WTC11 (cell line): ENCODE results near the gene HES2. TPM values are rescaled to one million over a fixed set of nuclear protein-coding genes. Genes with fewer than 3 reads are reported as not detected.
"Not testable (repeated sequence)": the region's sequence is repeated elsewhere in the genome, so short reads cannot be mapped to it uniquely, and the experiment has no call there.

Source experiments
- ATAC-seq: fragments of 200-7000 bp; cut with Tn5 transposase; 2 replicates; pipeline ENCODE4 v1.10.0; 2021; ENCODE audit warnings: mild to moderate bottlenecking, moderate library complexity
- CTCF ChIA-PET: fragments of 300-600 bp; sonication (Branson Sonifier 250); formaldehyde crosslinking; loops from one replicate; lab custom pipeline; 2021; ENCODE audit warnings: antibody characterized with exemption; lab: Charles Lee
- POLR2A ChIA-PET: fragments of 350-600 bp; sonication (Branson Sonifier 250); formaldehyde crosslinking; loops from one replicate; lab custom pipeline; 2021; ENCODE audit warnings: antibody characterized with exemption; lab: Charles Lee
- DNase-seq: peaks from one replicate; pipeline ENCODE4 v3.0.0; 2021; ENCODE audit warnings: low spot score
- H3K27ac Mint-ChIP-seq: 2 replicates; pipeline ENCODE4 v1.8.0; 2021; ENCODE audit warnings: mixed read lengths
- H3K27me3 Mint-ChIP-seq: 2 replicates; pipeline ENCODE4 v1.8.0; 2021; ENCODE audit warnings: low read depth, mild to moderate bottlenecking, moderate library complexity, mixed read lengths
- H3K36me3 Mint-ChIP-seq: 2 replicates; pipeline ENCODE4 v1.8.0; 2021; ENCODE audit warnings: mixed read lengths
- H3K4me1 Mint-ChIP-seq: 2 replicates; pipeline ENCODE4 v1.8.0; 2022; ENCODE audit warnings: mixed read lengths
- H3K4me3 Mint-ChIP-seq: 2 replicates; pipeline ENCODE4 v1.8.0; 2021; ENCODE audit warnings: mild to moderate bottlenecking, moderate library complexity, mixed read lengths
- H3K9me3 Mint-ChIP-seq: 2 replicates; pipeline ENCODE4 v1.8.0; 2021; ENCODE audit warnings: mixed read lengths
- AFF4 ChIP-seq: sonication (generic); formaldehyde crosslinking; IDR thresholded peaks from 2 replicates; pipeline ENCODE4 v1.8.1; 2023; ENCODE audit warnings: mild to moderate bottlenecking, missing genetic modification reagents, borderline replicate concordance
- CREM ChIP-seq: sonication (generic); formaldehyde crosslinking; IDR thresholded peaks from 2 replicates; pipeline ENCODE4 v1.8.1; 2022; ENCODE audit warnings: mild to moderate bottlenecking, missing genetic modification reagents, moderate library complexity
- ELF4 ChIP-seq: sonication (generic); formaldehyde crosslinking; IDR thresholded peaks from 2 replicates; pipeline ENCODE4 v1.8.1; 2022; ENCODE audit warnings: low read depth, mild to moderate bottlenecking, moderate library complexity, missing genetic modification reagents
- FOXJ3 ChIP-seq: sonication (generic); formaldehyde crosslinking; IDR thresholded peaks from 2 replicates; pipeline ENCODE4 v1.9.0; 2021; ENCODE audit warnings: missing genetic modification reagents, mild to moderate bottlenecking, borderline replicate concordance
- KAT7 ChIP-seq: sonication (generic); formaldehyde crosslinking; IDR thresholded peaks from 2 replicates; pipeline ENCODE4 v1.8.1; 2023; ENCODE audit warnings: missing genetic modification reagents, mild to moderate bottlenecking, borderline replicate concordance
- TCF7 ChIP-seq: sonication (generic); formaldehyde crosslinking; IDR thresholded peaks from 2 replicates; pipeline ENCODE4 v1.8.0; 2022; ENCODE audit warnings: mild to moderate bottlenecking, low read depth, missing genetic modification reagents, moderate library complexity
- ZBTB43 ChIP-seq: sonication (generic); formaldehyde crosslinking; IDR thresholded peaks from 2 replicates; pipeline ENCODE4 v1.8.1; 2023; ENCODE audit warnings: mild to moderate bottlenecking, missing genetic modification reagents
- ZMAT4 ChIP-seq: fragments of 250-450 bp; sonication (Bioruptor Pico); IDR thresholded peaks from 2 replicates; pipeline ENCODE4 v1.9.0; 2021; ENCODE audit warnings: mild to moderate bottlenecking
- total RNA-seq: library from RNA; stranded (reverse); gene quantifications from 3 replicates; pipeline ENCODE4 v1.2.3, GENCODE V29; 2021
- TF ChIP-seq, protein P1 (sequence below): sonication (generic); formaldehyde crosslinking; IDR thresholded peaks from 2 replicates; pipeline ENCODE4 v1.8.0; 2022; ENCODE audit warnings: missing genetic modification reagents
- TF ChIP-seq, protein P2 (sequence below): sonication (generic); formaldehyde crosslinking; IDR thresholded peaks from 2 replicates; pipeline ENCODE4 v1.8.0; 2022; ENCODE audit warnings: mild to moderate bottlenecking, missing genetic modification reagents

Gene HES2
- total RNA-seq, 1 experiment from 2014 or later: 2.7 TPM

DNA sequence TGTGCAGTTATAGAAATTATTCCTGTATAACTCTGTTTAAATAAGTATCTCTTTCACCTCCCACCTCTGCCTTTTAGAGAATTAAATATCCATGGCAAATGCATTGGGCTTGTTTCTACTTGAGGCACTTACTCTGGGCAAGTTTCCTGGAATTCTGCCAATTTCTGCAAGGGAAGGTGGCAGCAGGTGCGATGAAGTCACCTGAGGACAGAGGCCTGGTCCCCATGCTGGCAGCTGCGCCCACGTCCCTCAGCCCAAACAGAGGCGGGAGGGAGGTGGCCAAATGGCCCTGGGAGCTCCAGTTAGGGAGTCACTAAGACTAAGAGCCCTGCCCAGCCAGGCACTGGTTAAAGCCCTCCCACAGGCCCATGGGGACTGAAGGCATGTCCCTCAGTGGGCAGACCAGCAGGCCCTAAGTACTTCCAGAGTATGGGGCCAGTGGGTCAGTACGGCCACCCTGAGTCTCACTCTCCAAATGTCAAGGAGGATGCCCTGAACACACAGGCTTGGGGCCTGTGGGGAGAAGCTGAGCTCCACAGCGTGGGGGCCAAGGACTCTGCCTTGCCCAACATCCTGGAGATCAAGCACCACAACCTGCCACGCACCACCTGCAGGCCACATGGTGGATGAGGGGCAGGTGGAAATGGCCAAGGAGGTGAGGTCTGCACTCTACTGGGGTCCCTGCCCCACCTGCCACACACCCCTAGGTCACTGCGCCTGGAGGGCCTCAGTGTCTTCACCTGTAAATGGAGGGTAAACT, 45.6 kb downstream of the HES2 start:
- ATAC-seq (no peak), DNase-seq (no peak)
- H3K27me3 Mint-ChIP-seq: no peaks in the 10 kb centered on the region
- H3K4me1 Mint-ChIP-seq: peaks cover 6% of the 10 kb centered on the region
- no peaks in the 10 kb centered on the region; the same call in 1 of the 2 replicates for H3K36me3 Mint-ChIP-seq
- no peaks in the 10 kb centered on the region for H3K9me3 Mint-ChIP-seq
- CTCF ChIA-PET: interaction anchor here (0.9 kb wide), 1 partner anchor 40 kb away, joined by 3 read pairs; no protein-coding TSS in a partner anchor
- TF ChIP-seq ELF4 (no peak), FOXJ3 (CRISPR knock-in tag) (no peak), ZBTB43 (CRISPR knock-in tag) (no peak), AFF4 (CRISPR knock-in tag) (no peak), ZMAT4 (no peak), TCF7 (CRISPR knock-in tag) (no peak), KAT7 (CRISPR knock-in tag) (no peak), CREM (no peak)
- TF ChIP-seq, protein P1, sequence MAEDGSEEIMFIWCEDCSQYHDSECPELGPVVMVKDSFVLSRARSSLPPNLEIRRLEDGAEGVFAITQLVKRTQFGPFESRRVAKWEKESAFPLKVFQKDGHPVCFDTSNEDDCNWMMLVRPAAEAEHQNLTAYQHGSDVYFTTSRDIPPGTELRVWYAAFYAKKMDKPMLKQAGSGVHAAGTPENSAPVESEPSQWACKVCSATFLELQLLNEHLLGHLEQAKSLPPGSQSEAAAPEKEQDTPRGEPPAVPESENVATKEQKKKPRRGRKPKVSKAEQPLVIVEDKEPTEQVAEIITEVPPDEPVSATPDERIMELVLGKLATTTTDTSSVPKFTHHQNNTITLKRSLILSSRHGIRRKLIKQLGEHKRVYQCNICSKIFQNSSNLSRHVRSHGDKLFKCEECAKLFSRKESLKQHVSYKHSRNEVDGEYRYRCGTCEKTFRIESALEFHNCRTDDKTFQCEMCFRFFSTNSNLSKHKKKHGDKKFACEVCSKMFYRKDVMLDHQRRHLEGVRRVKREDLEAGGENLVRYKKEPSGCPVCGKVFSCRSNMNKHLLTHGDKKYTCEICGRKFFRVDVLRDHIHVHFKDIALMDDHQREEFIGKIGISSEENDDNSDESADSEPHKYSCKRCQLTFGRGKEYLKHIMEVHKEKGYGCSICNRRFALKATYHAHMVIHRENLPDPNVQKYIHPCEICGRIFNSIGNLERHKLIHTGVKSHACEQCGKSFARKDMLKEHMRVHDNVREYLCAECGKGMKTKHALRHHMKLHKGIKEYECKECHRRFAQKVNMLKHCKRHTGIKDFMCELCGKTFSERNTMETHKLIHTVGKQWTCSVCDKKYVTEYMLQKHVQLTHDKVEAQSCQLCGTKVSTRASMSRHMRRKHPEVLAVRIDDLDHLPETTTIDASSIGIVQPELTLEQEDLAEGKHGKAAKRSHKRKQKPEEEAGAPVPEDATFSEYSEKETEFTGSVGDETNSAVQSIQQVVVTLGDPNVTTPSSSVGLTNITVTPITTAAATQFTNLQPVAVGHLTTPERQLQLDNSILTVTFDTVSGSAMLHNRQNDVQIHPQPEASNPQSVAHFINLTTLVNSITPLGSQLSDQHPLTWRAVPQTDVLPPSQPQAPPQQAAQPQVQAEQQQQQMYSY (CRISPR knock-in tag): no peak
- TF ChIP-seq, protein P2, sequence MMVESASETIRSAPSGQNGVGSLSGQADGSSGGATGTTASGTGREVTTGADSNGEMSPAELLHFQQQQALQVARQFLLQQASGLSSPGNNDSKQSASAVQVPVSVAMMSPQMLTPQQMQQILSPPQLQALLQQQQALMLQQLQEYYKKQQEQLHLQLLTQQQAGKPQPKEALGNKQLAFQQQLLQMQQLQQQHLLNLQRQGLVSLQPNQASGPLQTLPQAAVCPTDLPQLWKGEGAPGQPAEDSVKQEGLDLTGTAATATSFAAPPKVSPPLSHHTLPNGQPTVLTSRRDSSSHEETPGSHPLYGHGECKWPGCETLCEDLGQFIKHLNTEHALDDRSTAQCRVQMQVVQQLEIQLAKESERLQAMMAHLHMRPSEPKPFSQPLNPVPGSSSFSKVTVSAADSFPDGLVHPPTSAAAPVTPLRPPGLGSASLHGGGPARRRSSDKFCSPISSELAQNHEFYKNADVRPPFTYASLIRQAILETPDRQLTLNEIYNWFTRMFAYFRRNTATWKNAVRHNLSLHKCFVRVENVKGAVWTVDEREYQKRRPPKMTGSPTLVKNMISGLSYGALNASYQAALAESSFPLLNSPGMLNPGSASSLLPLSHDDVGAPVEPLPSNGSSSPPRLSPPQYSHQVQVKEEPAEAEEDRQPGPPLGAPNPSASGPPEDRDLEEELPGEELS (CRISPR knock-in tag): no peak
- H3K27ac Mint-ChIP-seq: 0 out of 2 replicates have a peak overlapping the region, but pooled peaks have one; percentile 70
- POLR2A ChIA-PET: no interaction called here
- H3K4me3 Mint-ChIP-seq: no peak overlapping the region

DNA sequence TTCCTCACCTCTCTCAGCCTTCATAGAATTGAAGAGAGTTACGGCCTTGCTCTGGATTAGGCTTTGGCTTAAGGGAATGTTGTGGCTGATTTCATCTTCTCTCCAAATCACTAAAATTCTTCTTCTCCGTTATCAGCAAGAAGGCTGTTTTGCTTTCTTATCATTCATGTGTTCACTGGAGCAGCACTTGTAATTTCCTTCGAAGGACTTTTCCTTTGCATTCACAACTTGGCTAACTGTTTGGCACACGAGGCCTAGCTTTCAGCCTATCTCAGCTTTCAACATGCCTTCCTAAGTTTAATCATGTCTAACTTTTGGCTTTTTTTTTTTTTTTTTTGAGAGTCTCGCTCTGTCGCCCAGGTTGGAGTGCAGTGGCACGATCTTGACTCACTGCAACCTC, 47.5 kb downstream of the HES2 start:
- ChIA-PET POLR2A (interaction anchor here (0.6 kb wide), 1 partner anchor 9 kb away, joined by 5 read pairs; no protein-coding TSS in a partner anchor), CTCF (interaction anchor here (0.5 to 0.7 kb wide), 2 partner anchors 20 to 59 kb away, joined by 3 to 4 read pairs; no protein-coding TSS in a partner anchor)
- H3K9me3 Mint-ChIP-seq, H3K36me3 Mint-ChIP-seq, ATAC-seq, H3K27me3 Mint-ChIP-seq, DNase-seq, H3K4me1 Mint-ChIP-seq, H3K4me3 Mint-ChIP-seq: not testable (repeated sequence)
- H3K27ac Mint-ChIP-seq: peak overlapping the region; percentile 11
